Hematopoietic multipotent progenitor cell treated with erythropoietin and hydrocortisone succinate and interleukin-3 and kit ligand, for 15 days (in vitro differentiated cells): ENCODE data around the gene MAP3K12.
"Not testable (repeated sequence)": the region's sequence is repeated elsewhere in the genome, so short reads cannot be mapped to it uniquely, and the experiment has no call there.

Experiments
- DNase-seq: peaks from one replicate; pipeline ENCODE4 v3.0.0-alpha.2; 2015; ENCODE audit warnings: low spot score

MAP3K12 gene

GRCh38 chr12:53435326-53435725 is 63.9 kb downstream of the MAP3K12 start:
- not testable (repeated sequence) for DNase-seq

- DNase-seq: no peak
Observed at GRCh38 chr12:53431187-53431586, 68.1 kb downstream of the MAP3K12 start.

- DNase-seq: no peak
Observed at GRCh38 chr12:53430116-53430515, 69.1 kb downstream of the MAP3K12 start.
